Muscle of arm (tissue), 14 donors: ENCODE results near the gene LENG9. TPM values are rescaled to one million over a fixed set of nuclear protein-coding genes. Genes with fewer than 3 reads are reported as not detected.
A peak's percentile ranks its signal among the peaks of the same experiment; 100 is the strongest.
"Not testable (repeated sequence)": the region's sequence is repeated elsewhere in the genome, so short reads cannot be mapped to it uniquely, and the experiment has no call there.

ENCODE experiments used
- DNase-seq: peaks from one replicate; pipeline ENCODE4 v3.0.0-alpha.2; 2013
- long read RNA-seq, 11 donors: transcript quantifications; one replicate each; lab custom pipeline, GENCODE V29; 2026
- polyA plus RNA-seq, 12 donors: library from polyadenylated mRNA; unstranded; fragments of 120-200 nt; gene quantifications; one replicate each; pipeline ENCODE4 v1.2.1, GENCODE V29; 2013; ENCODE audit not compliant: insufficient read length in 12 of 12

Gene LENG9
- 1 to 10 TPM in 9 of 12 donors, under 1 TPM in 1, not detected in 2; 0.75 to 2.7 (median 1.5) TPM for polyA plus RNA-seq
- long read RNA-seq, donor 1, transcript LENG9-203 (1 exons, 1,916 nt): major isoform, 90 of 90 reads
- long read RNA-seq, donor 1, partial matches to known transcripts: 0 of 90 reads
- long read RNA-seq, donor 1, other reads (novel, unspliced or antisense): 0 of 90 reads
- long read RNA-seq, donor 2, transcript LENG9-203 (1 exons, 1,916 nt): major isoform, 10 of 10 reads
- long read RNA-seq, donor 2, partial matches to known transcripts: 0 of 10 reads
- long read RNA-seq, donor 2, other reads (novel, unspliced or antisense): 0 of 10 reads
- long read RNA-seq, donor 3, transcript LENG9-203 (1 exons, 1,916 nt): major isoform, 6 of 6 reads
- long read RNA-seq, donor 3, partial matches to known transcripts: 0 of 6 reads
- long read RNA-seq, donor 3, other reads (novel, unspliced or antisense): 0 of 6 reads
- long read RNA-seq, donor 4, transcript LENG9-203 (1 exons, 1,916 nt): major isoform, 8 of 8 reads
- long read RNA-seq, donor 4, partial matches to known transcripts: 0 of 8 reads
- long read RNA-seq, donor 4, other reads (novel, unspliced or antisense): 0 of 8 reads
- long read RNA-seq, donor 5, transcript LENG9-203 (1 exons, 1,916 nt): major isoform, 25 of 25 reads
- long read RNA-seq, donor 5, partial matches to known transcripts: 0 of 25 reads
- long read RNA-seq, donor 5, other reads (novel, unspliced or antisense): 0 of 25 reads
- long read RNA-seq, donor 6, transcript LENG9-203 (1 exons, 1,916 nt): major isoform, 13 of 13 reads
- long read RNA-seq, donor 6, partial matches to known transcripts: 0 of 13 reads
- long read RNA-seq, donor 6, other reads (novel, unspliced or antisense): 0 of 13 reads
- long read RNA-seq, donor 7, partial matches to known transcripts: 0 of 4 reads
- long read RNA-seq, donor 7, other reads (novel, unspliced or antisense): 0 of 4 reads
- long read RNA-seq, donor 8, transcript LENG9-203 (1 exons, 1,916 nt): major isoform, 24 of 24 reads
- long read RNA-seq, donor 8, partial matches to known transcripts: 0 of 24 reads
- long read RNA-seq, donor 8, other reads (novel, unspliced or antisense): 0 of 24 reads
- long read RNA-seq, donor 9, transcript LENG9-203 (1 exons, 1,916 nt): major isoform, 15 of 15 reads
- long read RNA-seq, donor 9, partial matches to known transcripts: 0 of 15 reads
- long read RNA-seq, donor 9, other reads (novel, unspliced or antisense): 0 of 15 reads
- long read RNA-seq, donor 10, transcript LENG9-203 (1 exons, 1,916 nt): major isoform, 13 of 13 reads
- long read RNA-seq, donor 10, partial matches to known transcripts: 0 of 13 reads
- long read RNA-seq, donor 10, other reads (novel, unspliced or antisense): 0 of 13 reads
- long read RNA-seq, donor 11, transcript LENG9-203 (1 exons, 1,916 nt): major isoform, 20 of 20 reads
- long read RNA-seq, donor 11, partial matches to known transcripts: 0 of 20 reads
- long read RNA-seq, donor 11, other reads (novel, unspliced or antisense): 0 of 20 reads

- peak; percentile 96 for DNase-seq
Observed at GRCh38 chr19:54463531-54464043, at the start of gene LENG9. Gene LENG9, minus strand, starts transcription at chr19:54463778. Its CDS starts 252 bp downstream, at chr19:54463526.

DNA sequence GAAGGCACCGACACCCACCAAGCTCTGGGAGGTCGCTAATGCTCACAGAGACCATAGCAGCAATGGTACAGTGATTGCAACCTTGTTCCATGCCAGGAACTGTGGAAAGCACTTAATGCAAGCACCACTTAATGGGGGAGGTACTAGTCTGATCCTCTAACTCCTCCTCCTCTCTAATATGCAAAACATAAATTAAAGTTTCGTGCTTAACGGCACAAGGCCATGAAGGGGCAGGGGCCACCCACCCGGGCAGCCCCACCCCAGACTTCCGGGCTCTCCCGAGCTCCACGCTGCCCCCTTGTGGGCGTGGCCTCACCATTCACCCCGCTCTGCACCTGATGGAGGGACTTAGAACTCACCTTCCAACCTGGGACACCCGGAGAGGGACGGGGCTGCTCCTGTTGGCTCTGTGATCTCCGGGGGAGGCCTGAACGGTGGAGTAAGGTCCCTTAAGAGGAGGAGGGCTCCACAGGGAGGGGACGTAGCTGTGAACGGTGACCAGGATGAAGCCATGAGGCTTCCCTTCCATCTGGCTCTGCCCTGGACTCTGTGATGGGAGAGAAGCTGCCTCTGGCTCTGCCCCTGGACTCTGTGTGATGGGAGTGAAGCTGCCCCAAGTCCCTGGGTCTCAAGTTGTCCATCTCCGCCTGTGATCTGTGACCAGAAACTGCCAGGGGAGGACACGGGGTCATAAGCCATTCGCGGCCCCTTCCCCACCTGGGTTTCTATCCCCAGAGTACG lies 45.8 kb upstream of the LENG9 start:
- not testable (repeated sequence) for DNase-seq

GRCh38 chr19:54508487-54508886 lies 44.9 kb upstream of the LENG9 start:
- not testable (repeated sequence) for DNase-seq

GRCh38 chr19:54507824-54508223 lies 44.2 kb upstream of the LENG9 start:
- no peak for DNase-seq

DNA sequence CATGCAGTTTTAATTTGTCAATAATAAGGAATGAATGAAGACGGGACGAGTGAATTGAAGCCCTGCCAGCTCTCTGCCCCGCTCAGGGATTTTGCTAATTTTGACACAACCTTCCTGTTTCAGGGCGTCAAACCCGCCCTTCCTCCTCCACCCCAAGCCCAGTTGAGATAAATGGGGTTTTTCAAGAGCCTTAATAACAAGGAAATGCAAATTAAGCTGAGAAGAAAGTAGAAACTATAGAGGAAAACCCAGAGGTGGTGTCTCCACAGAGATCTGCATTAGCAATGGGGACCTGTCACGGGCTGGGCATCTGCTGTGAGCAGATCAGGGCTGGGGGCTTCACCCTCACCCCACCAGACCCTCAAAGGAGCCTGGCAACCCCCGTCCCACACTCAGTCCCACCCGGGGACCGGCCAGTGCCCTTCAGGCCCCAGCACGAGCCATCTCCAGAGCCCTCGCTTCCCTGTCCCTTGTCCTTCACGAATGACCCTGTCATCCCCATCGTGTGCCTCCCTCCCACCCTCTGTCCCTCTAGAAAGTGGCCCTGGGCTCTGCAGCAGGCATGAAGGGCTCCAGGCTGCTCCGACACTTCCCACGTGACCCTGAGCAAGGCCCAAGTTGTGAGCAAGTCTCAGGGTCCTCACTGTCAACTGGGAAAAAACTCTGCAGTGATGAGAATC lies 43.6 kb upstream of the LENG9 start:
- not testable (repeated sequence) for DNase-seq

DNA sequence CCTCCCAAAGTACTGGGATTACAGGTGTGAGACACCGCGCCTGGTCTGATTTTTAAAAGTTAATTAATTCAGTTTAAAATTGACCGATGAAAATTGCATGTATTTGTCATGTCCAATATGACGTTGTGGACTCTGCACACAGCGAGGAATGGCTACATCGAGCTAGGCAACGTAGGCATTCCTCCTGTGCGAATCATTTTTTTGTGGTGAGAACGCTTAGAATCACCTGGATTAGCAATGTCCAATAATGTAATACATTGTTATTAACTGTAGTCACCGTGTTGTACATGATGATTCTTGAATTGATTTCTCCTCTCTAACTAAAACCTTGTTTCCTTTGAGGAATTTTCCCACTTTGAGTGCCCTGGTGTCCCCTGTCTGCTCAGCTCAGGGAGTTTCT lies 42.5 kb upstream of the LENG9 start:
- DNase-seq: no peak

GRCh38 chr19:54505542-54505941 lies 42.0 kb upstream of the LENG9 start:
- DNase-seq: not testable (repeated sequence)

DNA sequence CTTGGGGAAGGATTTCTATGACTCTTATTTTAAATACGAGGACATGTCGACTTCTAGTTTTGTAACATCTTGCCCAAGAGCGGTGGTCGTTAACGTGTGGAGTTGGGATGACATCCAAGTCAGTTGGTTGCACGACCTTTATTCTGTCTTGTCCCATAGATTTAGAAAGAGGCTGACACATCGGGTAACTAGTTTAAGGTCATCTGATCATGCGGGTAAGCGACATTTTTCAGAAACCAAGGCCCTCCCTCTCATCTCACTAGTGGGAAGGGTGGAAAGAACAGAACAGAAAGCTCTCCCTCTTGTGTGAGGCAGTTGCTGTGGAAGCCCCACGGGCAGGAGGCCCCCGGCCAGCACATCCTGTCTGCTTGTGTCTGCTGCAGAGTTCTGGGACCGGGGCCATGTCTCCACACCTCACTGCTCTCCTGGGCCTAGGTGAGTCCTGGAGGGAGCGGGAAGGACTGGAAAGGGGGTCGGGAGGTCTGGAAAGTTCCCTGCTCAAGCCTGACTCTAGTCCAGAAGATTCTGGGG lies 39.0 kb upstream of the LENG9 start, which contains the start of gene LAIR2:
TSS of gene LAIR2 (plus strand) at position 314 of the 531 bp plus-strand sequence. CDS start at position 402, 88 bp downstream.
- DNase-seq: no peak

DNA sequence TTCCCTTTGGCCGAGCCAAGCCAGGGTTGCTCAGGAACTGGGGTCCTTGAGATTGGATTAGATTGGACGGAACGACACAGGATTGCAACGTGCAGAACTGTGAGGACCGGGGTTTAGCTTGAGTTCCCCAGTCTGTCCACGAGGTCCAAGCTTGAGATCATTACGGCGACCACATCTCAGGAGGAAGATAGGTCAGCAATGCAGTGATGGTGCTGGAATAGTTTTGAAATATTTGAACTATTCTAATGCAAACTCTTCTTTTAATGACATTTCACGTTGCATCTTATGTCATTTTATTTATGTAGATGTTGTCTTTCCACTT lies 34.8 kb upstream of the LENG9 start:
- not testable (repeated sequence) for DNase-seq

DNA sequence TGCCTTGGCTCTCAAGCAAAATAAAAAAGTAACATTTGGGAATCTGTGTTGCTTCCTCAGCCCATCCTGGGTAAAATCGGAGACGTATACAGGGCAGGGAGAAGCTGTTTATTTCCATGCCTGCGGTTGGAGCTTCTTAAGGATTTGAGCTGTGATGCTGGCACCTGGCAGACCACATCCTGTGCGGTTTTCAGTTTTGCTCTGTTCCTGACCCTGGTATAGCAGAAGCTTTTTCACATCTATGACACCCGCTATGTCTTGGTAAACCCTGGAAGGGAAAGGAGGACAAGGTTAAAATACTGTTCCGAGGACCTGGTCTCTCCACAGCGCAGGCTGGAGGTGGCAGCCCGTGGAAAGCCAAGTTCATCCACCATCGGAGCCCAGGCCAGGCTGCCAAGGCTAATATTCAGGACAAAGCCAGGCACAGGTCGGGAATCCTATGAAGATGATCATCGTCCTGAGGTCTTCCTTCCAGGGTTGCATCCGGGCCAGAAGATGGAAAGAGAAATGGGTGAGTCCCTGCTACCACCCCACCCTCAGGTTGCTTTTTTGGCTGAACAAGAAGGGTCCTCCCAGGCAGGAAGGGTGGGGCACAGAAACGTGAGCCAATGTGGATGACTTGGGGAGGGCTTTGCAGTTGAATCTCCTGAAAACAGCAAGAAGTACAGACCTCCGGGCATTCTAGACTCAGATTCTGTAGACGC lies 34.3 kb upstream of the LENG9 start:
- not testable (repeated sequence) for DNase-seq

DNA sequence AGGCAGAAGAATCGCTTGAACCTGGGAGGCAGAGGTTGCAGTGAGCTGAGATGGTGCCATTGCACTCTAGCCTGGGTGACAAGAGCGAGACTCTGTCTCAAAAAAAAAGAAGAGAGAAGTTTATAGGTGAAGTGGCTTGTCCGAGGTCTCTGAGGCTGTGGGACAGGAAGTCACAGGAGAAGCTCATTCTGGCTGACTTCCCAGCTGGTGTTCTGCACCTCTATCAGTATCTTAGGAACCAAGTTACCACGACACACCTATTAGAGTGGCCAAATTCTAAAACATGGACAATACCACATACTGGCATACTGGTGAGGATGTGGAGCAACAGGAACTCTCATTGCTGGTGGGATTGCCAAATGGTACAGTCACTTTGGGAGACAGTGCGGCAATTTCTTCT lies 31.7 kb upstream of the LENG9 start:
- not testable (repeated sequence) for DNase-seq

GRCh38 chr19:54493967-54494585 lies 30.5 kb upstream of the LENG9 start:
- no peak for DNase-seq

DNA sequence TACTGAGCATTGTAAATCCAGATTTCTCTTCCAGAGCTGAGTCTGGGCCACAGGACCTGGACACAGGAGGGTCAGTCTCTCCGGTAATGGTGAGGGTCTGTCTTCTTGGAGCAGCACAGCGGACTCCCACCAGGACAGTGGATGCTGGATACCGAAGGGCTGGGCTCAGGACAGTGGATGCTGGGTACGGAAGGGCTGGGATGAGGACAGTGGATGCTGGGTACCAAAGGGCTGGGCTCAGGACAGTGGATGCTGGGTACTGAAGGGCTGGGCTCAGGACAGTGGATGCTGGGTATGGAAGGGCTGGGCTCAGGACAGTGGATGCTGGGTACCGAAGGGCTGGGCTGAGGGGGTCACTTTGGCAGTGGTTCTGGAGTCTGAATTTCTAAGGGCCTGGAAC lies 29.5 kb upstream of the LENG9 start:
- DNase-seq: not testable (repeated sequence)

- no peak for DNase-seq
Observed at GRCh38 chr19:54492568-54492967, 29.0 kb upstream of the LENG9 start.

DNA sequence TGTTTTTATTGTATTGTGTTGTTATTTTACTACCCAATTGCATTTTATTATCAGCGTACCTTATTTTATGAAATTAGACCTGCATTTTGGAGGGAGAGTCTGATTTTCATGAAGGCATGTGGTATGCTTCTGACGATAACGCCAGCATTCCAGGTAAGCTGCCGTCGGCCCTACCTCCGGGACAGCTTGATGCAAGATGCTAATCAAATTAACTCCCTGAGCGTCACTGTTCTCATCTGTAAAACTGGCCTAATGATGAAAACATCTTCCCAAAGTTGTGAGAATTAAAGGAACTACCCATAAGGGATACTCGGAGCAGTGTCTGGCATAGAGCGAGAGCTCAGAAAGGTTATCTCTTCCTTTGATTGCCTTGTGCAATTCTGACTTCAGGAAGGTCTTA lies 26.2 kb upstream of the LENG9 start:
- no peak for DNase-seq

DNA sequence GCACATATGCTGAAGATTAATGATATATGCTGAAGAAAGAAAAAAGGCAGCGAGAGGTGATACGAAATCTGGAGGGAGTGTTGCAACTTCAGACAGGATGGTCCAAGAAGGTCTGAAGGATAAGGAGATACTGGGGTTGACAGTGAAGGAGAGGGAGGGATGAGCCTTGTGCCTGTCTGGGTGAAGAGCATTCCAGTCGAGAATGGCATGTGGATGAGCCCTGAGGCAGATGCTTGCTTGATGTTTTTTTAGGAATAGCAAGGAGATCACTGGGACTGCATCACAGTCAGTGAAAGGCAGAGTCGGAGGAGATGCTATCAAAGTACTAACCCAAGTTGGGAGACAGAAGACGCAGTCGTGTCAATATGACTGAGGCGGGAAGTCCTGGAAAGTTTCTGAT lies 25.8 kb upstream of the LENG9 start:
- DNase-seq: no peak

GRCh38 chr19:54485851-54486250 lies 22.3 kb upstream of the LENG9 start:
- DNase-seq: no peak

GRCh38 chr19:54484451-54484850 lies 20.9 kb upstream of the LENG9 start:
- DNase-seq: no peak
